CD4-positive, alpha-beta T cell treated with Interferon alpha-2 for 1 hour (primary cell): ENCODE measurements around the gene DAP.

ENCODE experiments used
- DNase-seq, 2 donors: peaks; one replicate each; pipeline ENCODE4 v3.0.0-alpha.2; 2020 to 2022

The DAP gene

GRCh38 chr5:10709409-10709808, 51.6 kb downstream of the DAP start:
- no peak for DNase-seq

DNA sequence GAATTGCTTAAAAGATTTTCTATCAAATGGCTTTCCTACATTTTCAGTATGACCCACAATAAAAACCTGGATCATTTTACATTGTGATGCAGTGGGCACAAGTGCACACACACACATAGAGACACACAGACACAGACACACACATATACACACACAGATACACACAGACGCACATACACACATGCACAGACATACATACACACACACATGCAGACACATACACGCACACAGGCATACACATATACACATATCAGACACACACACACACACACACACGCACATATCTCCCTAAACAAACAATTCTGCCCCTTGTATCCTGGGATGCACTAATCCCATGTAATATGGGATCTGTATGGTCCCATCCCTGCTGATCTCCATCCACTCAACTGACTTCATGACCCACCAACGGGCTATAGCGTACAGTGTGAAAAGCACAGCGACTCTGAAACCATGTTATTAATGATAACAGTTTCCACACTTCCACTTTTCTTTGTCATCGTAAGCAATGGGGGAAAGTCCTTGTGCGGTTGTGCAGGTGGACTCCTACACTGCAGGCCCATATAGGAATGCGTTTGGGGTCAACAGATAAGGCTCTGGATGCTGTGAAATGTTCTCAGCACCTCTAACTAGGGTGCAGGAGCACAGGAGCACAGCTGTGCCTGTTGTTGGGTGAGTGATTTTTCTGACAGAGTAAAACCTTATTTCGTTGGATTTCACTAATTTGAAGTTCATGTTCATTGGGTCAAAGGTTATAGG, 52.7 kb downstream of the DAP start:
- DNase-seq = no peak

DNA sequence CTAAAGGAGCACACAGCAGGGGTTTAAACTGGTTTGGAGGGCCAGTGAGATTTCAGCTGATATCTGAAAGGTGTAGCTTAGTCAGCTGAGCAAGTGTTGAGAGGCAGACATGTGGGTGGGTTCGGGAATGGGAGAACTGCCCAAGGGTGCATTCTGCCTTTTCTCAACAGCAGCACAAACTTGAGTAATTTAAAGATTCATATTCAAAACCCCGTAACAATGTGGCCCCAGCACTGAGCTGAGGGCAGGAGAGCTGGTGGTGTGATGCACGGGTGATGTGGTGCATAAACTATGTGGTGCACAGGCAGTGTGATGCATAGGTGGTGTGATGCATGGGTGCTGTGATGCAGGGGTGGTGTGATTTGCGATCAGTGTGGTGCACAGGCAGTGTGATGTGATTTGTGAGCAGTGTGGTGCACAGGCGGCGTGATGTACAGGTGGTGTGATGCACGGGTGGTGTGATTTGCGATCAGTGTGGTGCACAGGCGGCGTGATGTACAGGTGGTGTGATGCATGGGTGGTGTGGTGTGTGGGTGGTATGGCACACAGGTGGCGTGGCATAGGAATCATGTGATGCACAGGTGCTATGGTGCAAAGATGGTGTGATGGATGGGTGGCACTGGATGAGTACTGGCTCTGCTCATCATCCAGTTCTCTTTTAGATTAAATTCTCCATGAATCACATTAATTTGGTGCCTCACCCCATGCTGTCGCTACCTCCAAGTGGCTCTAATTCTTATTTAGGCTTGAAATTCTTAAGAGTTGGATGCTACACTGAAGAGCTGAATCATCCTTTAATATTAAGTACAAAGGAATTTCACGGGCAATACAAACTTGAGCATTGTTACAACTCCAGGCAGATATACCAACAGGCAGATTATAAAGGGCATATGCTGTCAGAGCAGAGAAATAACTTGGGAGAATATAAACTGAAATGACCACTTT, 53.6 kb downstream of the DAP start:
- DNase-seq = no peak

- no peak for DNase-seq
Observed at GRCh38 chr5:10706326-10706725, 54.7 kb downstream of the DAP start.

DNA sequence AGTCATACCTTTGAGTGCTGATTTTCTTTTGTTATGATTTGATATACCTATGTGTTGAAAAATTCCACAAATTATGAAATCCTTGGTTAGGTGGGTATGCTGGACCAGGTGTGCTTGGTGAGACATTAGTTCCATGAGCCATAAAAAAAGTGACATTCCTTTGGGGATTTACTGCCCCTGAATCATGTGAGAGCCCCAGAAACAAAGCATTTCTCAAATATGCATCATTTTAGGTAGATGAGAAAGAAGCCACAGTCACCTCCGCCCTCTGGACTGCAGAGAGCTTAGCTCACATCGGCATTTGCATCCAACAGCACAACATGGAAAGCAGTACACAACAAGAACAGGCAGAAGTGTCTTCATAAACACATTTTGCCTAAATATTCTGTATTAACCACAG, 55.3 kb downstream of the DAP start:
- no peak for DNase-seq

DNA sequence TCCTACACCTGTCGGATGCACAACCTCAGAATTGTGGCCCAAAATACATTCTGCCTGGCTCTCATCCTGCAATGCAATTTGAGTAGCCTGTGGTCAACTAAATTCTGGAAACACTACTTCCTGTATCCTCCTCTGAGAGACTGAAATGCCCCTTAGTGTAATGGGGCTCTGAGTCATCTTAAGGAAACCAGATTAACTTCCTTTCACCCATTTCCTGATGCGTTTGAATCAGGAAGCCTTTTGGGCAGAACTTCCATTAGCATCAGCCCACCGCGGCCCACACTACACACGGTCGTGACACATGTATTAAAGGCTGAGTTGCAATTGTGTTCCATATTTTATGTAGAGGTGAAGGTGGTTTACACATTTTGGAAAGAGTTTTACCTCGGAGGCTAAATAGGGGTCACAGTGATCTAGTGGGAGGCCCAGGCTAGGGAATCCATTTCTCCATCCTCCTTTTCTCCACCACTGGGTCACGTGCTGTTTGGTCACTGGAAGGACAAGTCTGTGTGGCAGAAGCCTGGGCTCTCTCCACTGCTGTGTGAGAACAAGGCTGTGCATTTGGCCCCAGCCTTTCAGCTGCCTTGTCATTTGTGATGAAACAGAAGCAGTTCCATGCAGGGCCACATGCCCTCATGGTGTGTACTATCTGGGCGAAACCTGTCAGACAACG, 55.9 kb downstream of the DAP start:
- DNase-seq = no peak

DNA sequence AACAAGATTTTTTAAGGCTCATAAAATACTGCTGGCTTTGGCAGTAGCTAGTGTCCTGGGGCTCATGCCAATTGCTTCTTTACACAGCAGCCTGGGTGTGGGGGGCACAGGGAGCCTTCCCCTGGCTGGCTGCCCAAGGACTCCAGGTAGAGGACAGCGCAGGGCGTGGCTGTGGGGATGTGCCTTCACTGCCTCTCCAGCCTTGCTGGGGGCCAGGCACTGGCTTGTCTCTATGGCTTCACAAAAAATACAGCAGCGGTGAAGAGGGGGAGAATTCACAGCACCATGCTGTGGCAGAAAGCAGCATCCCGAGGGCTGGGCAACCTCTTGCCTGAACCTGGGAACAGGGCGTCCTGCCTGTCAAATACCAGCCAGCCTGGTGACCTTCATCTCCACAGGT, 57.4 kb downstream of the DAP start:
- no peak for DNase-seq

DNA sequence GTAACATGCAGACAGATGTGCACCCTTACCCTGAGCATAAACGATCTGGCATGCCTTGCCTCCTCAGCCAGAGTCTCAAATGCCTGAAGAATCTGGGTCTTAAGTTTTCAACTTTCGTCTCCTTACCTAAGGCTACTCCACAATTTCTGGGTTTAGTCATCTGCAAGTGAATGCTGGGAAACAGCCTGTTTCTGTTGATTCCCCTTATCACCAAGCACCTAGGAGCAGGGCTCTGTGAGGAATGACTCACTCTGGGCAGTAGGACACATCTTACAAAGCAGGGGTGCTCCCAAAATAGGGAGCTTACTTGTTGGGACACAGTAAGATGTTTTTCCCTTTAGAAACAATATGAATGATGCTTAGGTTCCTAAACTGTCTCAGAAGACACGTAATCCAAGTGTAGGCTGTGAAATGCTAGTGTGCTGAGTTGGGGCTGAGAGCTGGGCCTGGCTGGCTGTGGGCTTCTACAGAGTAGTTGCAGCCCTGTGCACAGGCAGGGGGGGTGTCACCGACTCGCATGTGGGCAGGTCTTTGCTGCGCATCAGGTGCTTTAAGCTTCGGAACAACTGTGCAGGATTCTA, 58.0 kb downstream of the DAP start:
- no peak for DNase-seq

DNA sequence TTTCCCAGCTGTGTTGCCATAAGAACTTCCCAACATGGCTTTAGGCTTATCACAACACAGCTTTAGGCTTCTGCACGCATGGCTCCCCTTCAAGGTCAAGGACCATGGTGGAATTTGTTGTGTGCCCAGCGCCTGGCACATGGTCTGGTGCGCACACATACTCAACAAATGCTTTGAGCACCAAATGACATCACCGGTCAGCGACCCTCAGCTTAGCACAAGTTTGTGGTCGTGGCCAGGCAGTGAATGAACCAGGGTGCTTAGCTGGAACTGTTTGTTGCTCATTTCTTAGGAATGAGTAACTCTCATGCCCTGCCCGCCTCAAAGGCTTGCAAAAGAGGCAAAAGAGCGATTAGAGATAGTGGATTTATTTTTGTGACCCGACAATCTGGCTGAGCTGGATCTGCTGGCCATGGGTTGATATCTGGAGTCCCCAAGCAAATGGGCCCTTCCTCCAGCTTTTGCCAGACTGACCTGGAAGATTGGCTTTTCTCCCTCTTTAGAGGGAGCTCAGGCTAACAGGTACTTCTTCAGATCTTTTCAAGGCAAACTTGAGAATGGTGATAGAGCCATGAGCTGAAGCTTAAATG, 58.9 kb downstream of the DAP start:
- no peak for DNase-seq

DNA sequence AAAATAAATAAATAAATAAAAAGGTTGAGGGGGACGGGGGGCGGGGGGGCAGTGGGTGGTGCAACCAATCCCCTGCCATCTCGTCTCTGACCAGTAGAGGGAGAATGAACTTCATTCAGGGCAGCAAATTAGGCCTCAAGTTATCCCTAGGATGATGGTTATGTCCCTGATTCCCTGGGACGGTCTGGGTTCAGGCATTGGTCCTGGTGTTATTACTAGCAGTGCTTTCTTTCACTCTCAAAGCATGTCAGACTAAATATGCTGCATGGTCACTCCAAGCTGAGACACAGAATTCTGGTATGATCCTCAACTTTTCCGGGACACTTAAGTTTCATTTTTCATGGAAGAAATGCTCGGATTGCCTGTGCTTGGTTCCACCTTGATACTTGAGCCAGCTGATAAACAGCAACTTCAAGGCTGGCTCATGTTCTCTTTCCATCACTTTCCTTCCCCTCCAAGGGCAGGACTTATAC, 59.4 kb downstream of the DAP start:
- DNase-seq = peak; percentile 25 to 44

GRCh38 chr5:10700516-10700915, 60.5 kb downstream of the DAP start:
- DNase-seq = no peak

DNA sequence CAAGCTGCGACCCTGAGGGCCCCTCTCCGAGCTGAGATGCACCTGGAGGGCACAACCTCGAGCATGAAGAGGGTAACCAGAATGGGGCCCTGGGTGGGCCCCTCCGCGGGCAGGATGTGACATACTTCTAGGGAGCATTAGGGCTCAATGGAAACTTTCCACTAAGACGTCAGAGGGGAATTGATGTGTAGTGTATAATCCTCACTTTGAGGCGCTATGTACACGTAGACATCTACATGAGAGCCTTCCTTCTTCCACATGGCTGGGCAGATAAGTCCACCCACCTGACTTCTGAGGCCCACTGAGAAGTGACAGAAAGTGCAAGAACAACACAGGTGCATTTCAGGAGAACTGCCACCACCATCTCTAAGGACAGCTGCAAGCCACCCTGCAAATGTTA, 61.0 kb downstream of the DAP start:
- peak in 1 of 2 donors; percentile 12 for DNase-seq

- no peak for DNase-seq
Observed at GRCh38 chr5:10699281-10699874, 61.7 kb downstream of the DAP start.

DNA sequence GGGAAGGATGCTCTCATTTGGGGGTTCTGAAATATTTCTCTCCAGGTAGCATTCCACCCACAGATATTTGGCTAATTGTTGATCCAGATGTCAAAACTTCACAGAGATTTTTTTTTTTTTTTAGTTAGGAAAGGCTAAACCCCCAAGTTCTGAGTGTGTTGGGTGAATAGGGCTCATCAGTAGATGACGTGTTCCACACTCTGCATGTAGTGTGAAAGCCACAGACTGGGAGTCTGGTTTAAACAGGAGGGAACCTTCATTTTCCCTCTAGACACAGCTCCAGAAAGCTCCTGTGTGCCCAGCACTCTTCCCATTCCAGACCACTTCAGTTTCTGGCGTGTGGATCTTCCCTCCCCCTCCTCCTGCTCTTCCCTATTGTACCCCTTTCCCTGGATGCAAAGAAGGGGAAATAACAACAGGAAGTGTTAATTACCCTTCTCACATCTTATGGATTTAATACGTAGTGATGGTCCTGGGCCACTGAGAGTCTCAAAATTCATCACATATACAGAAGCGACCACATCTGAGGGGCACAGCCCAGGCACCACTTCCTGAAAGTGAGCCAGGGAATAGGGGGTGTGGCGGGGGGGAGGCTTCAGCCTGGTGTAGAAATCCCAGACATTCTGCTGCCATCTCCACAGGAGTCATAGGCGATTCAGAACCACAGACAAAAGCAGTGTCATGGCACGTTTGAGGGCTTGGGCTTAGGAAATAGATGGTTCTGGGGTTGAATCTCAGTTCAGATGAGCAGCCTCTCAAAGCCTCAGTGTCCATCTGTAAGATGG, 65.1 kb downstream of the DAP start:
- DNase-seq = no peak

DNA sequence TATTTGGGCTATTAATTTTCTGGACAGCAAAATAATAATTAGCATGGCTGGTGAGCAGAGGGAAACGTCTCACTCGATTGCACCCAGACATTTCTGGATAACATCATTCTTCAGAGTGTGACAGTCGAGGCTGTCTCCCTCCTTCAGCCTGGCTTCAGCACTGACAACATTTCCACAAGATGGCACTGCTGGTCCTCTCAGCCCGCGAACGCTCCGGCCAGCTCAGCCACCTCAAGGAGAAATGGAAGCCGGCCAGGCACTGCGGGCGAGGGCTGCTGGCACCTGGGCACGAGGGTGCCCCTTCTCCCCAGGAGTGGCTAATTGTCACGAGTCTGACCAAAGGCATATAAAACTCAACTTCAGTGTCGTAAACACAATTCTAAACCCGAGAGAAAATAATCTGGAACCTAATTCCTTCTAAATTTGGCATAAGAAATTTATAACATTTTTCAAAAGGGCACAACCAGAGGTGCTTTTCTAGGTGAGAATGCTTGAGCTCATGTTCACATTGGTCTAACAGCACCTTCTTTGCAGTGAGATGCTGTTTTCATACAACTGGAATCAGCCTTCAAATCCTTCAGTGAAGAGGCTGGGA, 65.9 kb downstream of the DAP start:
- DNase-seq = peak; percentile 14 to 33

- no peak for DNase-seq
Observed at GRCh38 chr5:10691826-10692785, 68.9 kb downstream of the DAP start.

DNA sequence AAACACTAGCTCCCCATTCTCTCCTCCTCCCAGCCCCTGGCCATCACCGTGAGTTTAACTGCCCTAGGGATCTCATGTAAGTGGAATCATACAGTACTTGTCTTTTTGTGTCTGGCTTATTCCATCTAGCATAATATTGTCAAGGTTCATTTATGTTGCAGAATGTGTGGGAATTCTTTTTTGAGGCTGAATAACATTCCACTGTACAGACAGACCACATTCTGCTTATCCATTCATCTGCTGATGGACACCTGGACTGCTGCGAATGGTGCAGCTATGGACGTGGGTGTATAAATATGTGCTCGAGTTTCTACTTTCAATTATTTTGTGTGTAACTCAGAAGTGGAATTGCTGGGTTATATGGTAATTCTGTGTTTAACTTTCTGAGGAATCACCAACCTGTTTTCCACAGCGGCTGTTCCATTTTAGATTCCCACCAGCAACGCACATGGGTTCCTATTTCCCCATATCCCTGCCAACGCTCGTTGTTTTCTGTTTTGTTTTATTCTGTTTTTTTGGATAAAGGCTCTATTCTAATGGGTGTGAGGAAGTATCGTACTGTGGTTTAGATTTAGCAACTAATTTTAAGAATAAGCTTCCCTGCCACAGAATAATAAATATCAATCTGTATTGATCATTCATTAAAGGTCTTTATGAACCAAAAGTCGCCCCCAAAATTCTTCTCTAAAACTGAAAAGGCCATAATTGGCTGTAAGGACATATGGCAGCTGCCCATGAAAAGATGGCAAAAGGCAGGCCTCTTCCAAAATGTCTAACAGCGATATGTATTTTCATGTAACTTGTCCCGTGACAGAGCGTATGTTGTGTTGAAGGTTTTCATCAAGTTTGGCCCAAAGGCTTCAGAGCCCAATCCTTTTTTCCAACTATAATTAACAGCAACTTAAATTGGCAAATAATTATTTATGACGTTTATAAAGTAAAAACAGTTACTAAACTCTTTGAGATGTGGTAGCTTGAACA, 70.3 kb downstream of the DAP start:
- no peak for DNase-seq

GRCh38 chr5:10689391-10690081, 71.5 kb downstream of the DAP start:
- no peak for DNase-seq
